Activated CD4-positive, alpha-beta T cell treated with anti-CD3 and anti-CD28 coated beads for 36 hours (primary cell): ENCODE results near the gene ITGA3. TPM values are rescaled to one million over a fixed set of nuclear protein-coding genes. Genes with fewer than 3 reads are reported as not detected.

Experiments
- ATAC-seq: fragments of 200-7000 bp; cut with Tn5 transposase; one replicate; pipeline ENCODE4 v1.10.0; 2021; ENCODE audit warnings: mild to moderate bottlenecking, moderate library complexity
- CTCF ChIA-PET: fragments of 350-600 bp; sonication (Branson Sonifier 250); formaldehyde crosslinking; loops from one replicate; lab custom pipeline; 2021; ENCODE audit warnings: antibody characterized with exemption; lab: Charles Lee
- POLR2A ChIA-PET: fragments of 350-600 bp; sonication (Branson Sonifier 250); formaldehyde crosslinking; loops from one replicate; lab custom pipeline; 2021; ENCODE audit warnings: antibody characterized with exemption, inconsistent platforms; lab: Charles Lee
- DNase-seq: peaks from one replicate; pipeline ENCODE4 v3.0.0-alpha.2; 2020
- H3K27ac Mint-ChIP-seq: one replicate; pipeline ENCODE4 v1.8.0; 2021; ENCODE audit warnings: mixed read lengths
- H3K27me3 Mint-ChIP-seq: one replicate; pipeline ENCODE4 v1.8.0; 2021; ENCODE audit warnings: mixed read lengths
- H3K36me3 Mint-ChIP-seq: one replicate; pipeline ENCODE4 v1.8.0; 2021; ENCODE audit warnings: low read depth, mixed read lengths
- H3K4me1 Mint-ChIP-seq: one replicate; pipeline ENCODE4 v1.8.0; 2021; ENCODE audit warnings: mixed read lengths
- H3K4me3 Mint-ChIP-seq: one replicate; pipeline ENCODE4 v1.8.0; 2021; ENCODE audit warnings: mild to moderate bottlenecking, moderate library complexity, mixed read lengths
- H3K9me3 Mint-ChIP-seq: one replicate; pipeline ENCODE4 v1.8.0; 2021; ENCODE audit warnings: low read depth, mixed read lengths
- intact Hi-C, 2 experiments: fragments of 100-400 bp; cut with DNase I in 1 of 2; cut with micrococcal nuclease in 1 of 2; formaldehyde crosslinking; loops; one replicate each; pipeline versions ENCODE4 v1.14.2 to v1.15.1; 2022 to 2024; cut with DNase I, micrococcal nuclease
- total RNA-seq, 2 experiments: library from RNA; stranded (reverse); gene quantifications; one replicate each; pipeline ENCODE4 v1.2.3, GENCODE V29; 2021

ITGA3 gene
- total RNA-seq, 2 experiments from 2014 or later, result 6.8 to 7.8 TPM

DNA sequence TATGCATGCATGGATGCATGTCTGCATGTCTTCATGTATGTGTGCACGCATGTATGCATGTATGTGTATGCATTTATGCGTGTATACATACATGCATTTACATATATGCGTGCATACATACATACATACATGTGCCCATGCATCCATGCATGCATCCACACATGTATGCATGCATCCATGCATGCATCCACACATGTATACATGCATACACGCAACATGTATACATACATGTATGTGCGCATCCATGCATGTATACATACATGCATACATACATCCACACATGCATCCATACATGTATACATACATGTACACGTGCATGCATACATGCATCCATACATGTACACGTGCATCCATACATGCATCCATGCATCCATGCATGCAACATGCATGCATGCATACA lies 31.1 kb upstream of the ITGA3 start:
- POLR2A ChIA-PET, result no interaction called here
- CTCF ChIA-PET, result interaction anchor here (2.7 to 9.0 kb wide), 2 partner anchors 63 to 69 kb away, joined by 16 to 97 read pairs; no protein-coding TSS in a partner anchor
- intact Hi-C loops, result no loop called here

DNA sequence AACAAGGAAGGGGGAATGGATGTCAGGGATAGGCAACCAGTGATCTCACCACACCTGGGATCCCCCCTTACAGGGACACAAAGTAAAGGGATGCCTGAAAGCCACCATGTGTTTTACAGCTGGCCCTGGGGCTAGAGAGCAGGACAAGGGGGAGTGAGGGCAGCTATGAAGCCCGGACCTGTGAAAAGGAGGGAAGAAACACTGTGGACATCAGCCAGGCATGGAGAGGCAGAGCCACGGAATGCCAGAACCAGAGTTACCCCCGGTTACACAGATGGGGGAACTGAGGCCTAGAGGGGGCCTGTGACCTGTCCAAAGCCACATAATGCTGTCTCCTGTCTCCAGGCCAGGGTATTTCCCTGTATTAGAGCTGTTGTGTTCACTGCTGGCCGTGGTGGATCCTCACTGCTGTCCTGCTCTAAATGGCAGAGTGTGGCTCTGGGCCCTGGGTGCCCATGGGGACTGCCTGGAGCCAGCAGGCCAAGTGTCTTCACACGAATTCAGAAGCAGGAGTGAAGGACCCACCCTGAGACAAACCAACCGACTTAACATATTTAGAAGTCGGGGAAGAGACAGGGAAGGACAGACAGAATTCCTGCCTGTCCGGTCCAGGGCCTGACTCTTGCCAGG lies 29.7 kb upstream of the ITGA3 start:
- intact Hi-C loops, result loop anchor here in 1 of 2 experiments (2.0 kb wide), 1 partner anchor 69 kb away; the partner anchor contains the start of gene PDK2
- Mint-ChIP-seq H3K36me3 (no peaks in the 10 kb centered on the region), H3K27me3 (peaks cover 30% of the 10 kb centered on the region), H3K9me3 (no peaks in the 10 kb centered on the region), H3K27ac (no peak overlapping the region), H3K4me1 (peaks cover 11% of the 10 kb centered on the region), H3K4me3 (no peak overlapping the region)
- CTCF ChIA-PET, result interaction anchor here (0.7 to 9.0 kb wide), 9 partner anchors 28 to 223 kb away, joined by 3 to 97 read pairs (median 4); partner anchors contain the start of gene ITGA3
- no peak for DNase-seq
- POLR2A ChIA-PET, result no interaction called here
- no peak for ATAC-seq

More for the DNA sequence above, 31.1 kb upstream of the ITGA3 start:
- Mint-ChIP-seq H3K27ac (no peak overlapping the region), H3K4me3 (no peak overlapping the region), H3K27me3 (peaks cover 28% of the 10 kb centered on the region), H3K9me3 (no peaks in the 10 kb centered on the region), H3K36me3 (no peaks in the 10 kb centered on the region), H3K4me1 (peaks cover 11% of the 10 kb centered on the region)
- ATAC-seq, result no peak
- no peak for DNase-seq

DNA sequence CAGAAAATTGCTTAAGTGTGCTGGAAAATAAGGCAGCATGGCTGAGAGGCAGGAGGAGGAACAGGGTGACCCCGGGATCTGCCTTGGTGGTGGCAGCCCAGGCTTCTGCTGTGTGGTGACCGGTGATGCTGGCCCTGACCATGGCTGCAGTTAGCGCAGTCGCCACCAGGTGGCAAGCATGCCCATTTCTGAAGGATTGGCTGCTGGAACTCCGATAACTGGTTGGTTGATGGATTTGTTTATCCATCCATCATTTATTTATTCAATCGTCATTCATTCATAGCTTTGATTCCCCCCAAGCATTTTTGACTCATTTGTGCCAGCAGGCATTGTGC lies 29.1 kb upstream of the ITGA3 start:
- H3K9me3 Mint-ChIP-seq, result no peaks in the 10 kb centered on the region
- intact Hi-C loops, result loop anchor here (1.0 to 2.0 kb wide), 4 partner anchors 28 to 68 kb away; partner anchors contain the start of genes ITGA3 (in 1 of the 2) and PDK2 (in 1 of the 2)
- ChIA-PET POLR2A (no interaction called here), CTCF (interaction anchor here (0.7 to 9.0 kb wide), 8 partner anchors 27 to 85 kb away, joined by 3 to 97 read pairs (median 4); partner anchors contain the start of gene ITGA3)
- H3K36me3 Mint-ChIP-seq, result no peaks in the 10 kb centered on the region
- ATAC-seq, result peak; percentile 71
- H3K4me3 Mint-ChIP-seq, result no peak overlapping the region
- H3K27me3 Mint-ChIP-seq, result peaks cover 26% of the 10 kb centered on the region
- peaks cover 11% of the 10 kb centered on the region for H3K4me1 Mint-ChIP-seq
- H3K27ac Mint-ChIP-seq, result no peak overlapping the region
- peak; percentile 86 for DNase-seq

DNA sequence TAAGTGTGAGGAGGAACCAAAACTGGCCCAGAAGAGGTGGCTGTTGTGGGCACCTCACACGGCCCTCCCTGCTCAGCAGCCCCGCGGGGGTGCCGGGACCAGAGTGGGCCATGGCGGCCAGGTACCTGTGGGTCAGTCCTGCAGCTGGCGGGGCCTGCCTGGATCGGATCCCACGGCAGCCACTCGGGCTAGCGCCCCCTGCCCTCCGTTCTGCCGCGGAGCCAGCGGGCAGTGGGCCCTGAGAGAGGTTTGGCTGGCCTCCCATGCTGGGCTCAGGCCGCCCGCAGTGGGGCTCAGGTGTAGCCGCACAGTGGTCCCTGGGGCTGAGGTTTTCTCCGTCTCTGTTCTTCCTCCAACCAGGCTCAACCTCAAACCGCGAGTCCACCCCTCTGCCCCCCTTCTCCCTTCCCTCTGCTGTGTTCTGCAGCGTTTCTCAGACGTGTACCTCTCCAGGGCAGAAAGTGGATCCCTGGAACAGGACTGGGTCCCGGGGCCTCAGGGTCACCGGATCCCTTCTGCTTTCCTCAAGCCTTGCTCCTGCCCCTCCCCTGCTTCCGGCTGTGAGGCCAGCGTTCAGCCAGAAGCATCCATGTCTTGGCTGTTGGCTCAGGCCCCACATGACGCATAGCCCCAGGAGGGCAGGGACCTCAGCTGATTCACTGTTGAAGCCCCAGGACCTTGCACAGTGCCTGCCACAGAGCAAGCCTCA lies 28.6 kb upstream of the ITGA3 start:
- Mint-ChIP-seq H3K4me1 (peaks cover 11% of the 10 kb centered on the region), H3K27ac (no peak overlapping the region), H3K27me3 (peaks cover 25% of the 10 kb centered on the region), H3K36me3 (no peaks in the 10 kb centered on the region), H3K4me3 (no peak overlapping the region), H3K9me3 (no peaks in the 10 kb centered on the region)
- CTCF ChIA-PET, result interaction anchor here (0.7 to 9.0 kb wide), 10 partner anchors 11 to 86 kb away, joined by 3 to 97 read pairs (median 4); partner anchors contain the start of gene ITGA3
- intact Hi-C loops, result loop anchor here (1.0 to 2.0 kb wide), 4 partner anchors 28 to 67 kb away; partner anchors contain the start of genes ITGA3 (in 1 of the 2) and PDK2 (in 1 of the 2)
- peak; percentile 57 for ATAC-seq
- POLR2A ChIA-PET, result no interaction called here
- peak; percentile 30 for DNase-seq

- DNase-seq (no peak), ATAC-seq (no peak)
- Mint-ChIP-seq H3K9me3 (no peaks in the 10 kb centered on the region), H3K27ac (no peak overlapping the region), H3K36me3 (no peaks in the 10 kb centered on the region), H3K27me3 (peaks cover 25% of the 10 kb centered on the region), H3K4me1 (peaks cover 11% of the 10 kb centered on the region), H3K4me3 (no peak overlapping the region)
- intact Hi-C loops, result loop anchor here (1.0 to 2.0 kb wide), 4 partner anchors 27 to 67 kb away; partner anchors contain the start of genes ITGA3 (in 1 of the 2) and PDK2 (in 1 of the 2)
- ChIA-PET POLR2A (no interaction called here), CTCF (interaction anchor here (0.9 to 9.0 kb wide), 8 partner anchors 10 to 70 kb away, joined by 3 to 97 read pairs (median 4); partner anchors contain the start of gene ITGA3)
Measured at GRCh38 chr17:50027881-50028735, 27.8 kb upstream of the ITGA3 start.

DNA sequence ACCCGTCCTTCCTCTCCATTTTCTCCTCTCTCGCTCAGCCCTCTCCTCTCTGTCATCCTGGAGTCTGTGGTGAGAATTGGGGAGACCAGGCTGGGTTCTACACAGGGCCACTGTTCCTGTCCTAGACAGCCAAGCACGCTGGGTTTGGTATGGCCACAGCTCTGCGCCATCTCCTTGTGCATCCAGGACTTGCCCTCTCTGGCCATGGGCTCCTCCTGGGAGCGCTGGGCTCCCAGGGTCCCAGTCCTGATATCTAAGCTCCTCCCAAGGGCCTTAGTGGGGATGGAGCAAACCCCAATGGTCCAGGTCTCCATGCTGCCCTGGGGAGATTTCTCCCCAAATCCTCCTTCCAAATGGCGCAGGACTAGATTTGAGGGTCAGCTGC lies 27.2 kb upstream of the ITGA3 start:
- ChIA-PET POLR2A (no interaction called here), CTCF (interaction anchor here (0.6 to 9.0 kb wide), 9 partner anchors 9 to 183 kb away, joined by 3 to 97 read pairs (median 4); partner anchors contain the start of gene ITGA3)
- H3K4me1 Mint-ChIP-seq, result peaks cover 11% of the 10 kb centered on the region
- intact Hi-C loops, result no loop called here
- no peaks in the 10 kb centered on the region for H3K9me3 Mint-ChIP-seq
- DNase-seq, result no peak
- H3K36me3 Mint-ChIP-seq, result no peaks in the 10 kb centered on the region
- H3K27me3 Mint-ChIP-seq, result peaks cover 25% of the 10 kb centered on the region
- ATAC-seq, result no peak
- H3K27ac Mint-ChIP-seq, result no peak overlapping the region
- no peak overlapping the region for H3K4me3 Mint-ChIP-seq

GRCh38 chr17:50029185-50029584 lies 26.7 kb upstream of the ITGA3 start:
- Mint-ChIP-seq H3K4me1 (peaks cover 11% of the 10 kb centered on the region), H3K36me3 (no peaks in the 10 kb centered on the region), H3K9me3 (no peaks in the 10 kb centered on the region), H3K4me3 (no peak overlapping the region), H3K27me3 (peaks cover 25% of the 10 kb centered on the region), H3K27ac (no peak overlapping the region)
- no peak for DNase-seq
- intact Hi-C loops, result no loop called here
- no peak for ATAC-seq
- POLR2A ChIA-PET, result no interaction called here
- CTCF ChIA-PET, result interaction anchor here (0.6 to 9.0 kb wide), 8 partner anchors 11 to 184 kb away, joined by 3 to 97 read pairs (median 4); partner anchors contain the start of gene ITGA3

DNA sequence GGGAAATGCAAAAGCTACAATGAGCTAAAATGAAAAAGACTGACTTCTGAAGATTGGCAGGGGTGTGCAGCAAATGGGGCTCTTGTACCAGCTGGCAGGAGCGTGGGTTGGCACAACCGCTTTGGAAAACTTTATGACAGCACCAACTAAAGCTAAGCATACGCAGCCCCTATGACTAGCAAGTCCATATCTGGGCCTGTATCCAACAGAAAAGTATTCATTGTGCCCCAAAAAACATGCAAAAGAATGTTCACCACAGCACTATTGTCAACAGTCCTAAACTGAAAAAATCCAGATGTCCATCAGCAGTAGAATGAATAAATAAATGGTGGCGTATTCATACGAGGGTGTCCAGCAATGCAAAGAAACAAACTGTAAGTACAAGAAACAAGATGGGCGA lies 22.6 kb upstream of the ITGA3 start:
- Mint-ChIP-seq H3K4me3 (no peak overlapping the region), H3K36me3 (no peaks in the 10 kb centered on the region), H3K27ac (no peak overlapping the region), H3K27me3 (peaks cover 13% of the 10 kb centered on the region), H3K4me1 (no peaks in the 10 kb centered on the region), H3K9me3 (no peaks in the 10 kb centered on the region)
- DNase-seq, result no peak
- no peak for ATAC-seq
- ChIA-PET CTCF (interaction anchor here (0.7 to 9.0 kb wide), 6 partner anchors 27 to 81 kb away, joined by 3 to 97 read pairs (median 4); no protein-coding TSS in a partner anchor), POLR2A (no interaction called here)
- intact Hi-C loops, result no loop called here

- ChIA-PET POLR2A (no interaction called here), CTCF (interaction anchor here (1.0 to 1.8 kb wide), 3 partner anchors 38 to 60 kb away, joined by 3 to 5 read pairs (median 5); no protein-coding TSS in a partner anchor)
- Mint-ChIP-seq H3K27ac (no peak overlapping the region), H3K4me3 (no peak overlapping the region), H3K4me1 (no peaks in the 10 kb centered on the region), H3K27me3 (peaks cover 7% of the 10 kb centered on the region), H3K9me3 (no peaks in the 10 kb centered on the region), H3K36me3 (no peaks in the 10 kb centered on the region)
- intact Hi-C loops, result no loop called here
- no peak for ATAC-seq
- no peak for DNase-seq
Measured at GRCh38 chr17:50034498-50035364, 21.2 kb upstream of the ITGA3 start.

- Mint-ChIP-seq H3K9me3 (no peaks in the 10 kb centered on the region), H3K27me3 (peaks cover 4% of the 10 kb centered on the region), H3K4me1 (no peaks in the 10 kb centered on the region), H3K4me3 (no peak overlapping the region), H3K36me3 (no peaks in the 10 kb centered on the region), H3K27ac (no peak overlapping the region)
- POLR2A ChIA-PET, result no interaction called here
- DNase-seq (no peak), ATAC-seq (no peak)
- CTCF ChIA-PET, result interaction anchor here (1.0 to 1.8 kb wide), 3 partner anchors 39 to 59 kb away, joined by 3 to 5 read pairs (median 5); no protein-coding TSS in a partner anchor
- intact Hi-C loops, result no loop called here
Measured at GRCh38 chr17:50035421-50035879, 20.5 kb upstream of the ITGA3 start.
